Measurements from ENCODE around the gene MRC1.

Gene MRC1

DNA sequence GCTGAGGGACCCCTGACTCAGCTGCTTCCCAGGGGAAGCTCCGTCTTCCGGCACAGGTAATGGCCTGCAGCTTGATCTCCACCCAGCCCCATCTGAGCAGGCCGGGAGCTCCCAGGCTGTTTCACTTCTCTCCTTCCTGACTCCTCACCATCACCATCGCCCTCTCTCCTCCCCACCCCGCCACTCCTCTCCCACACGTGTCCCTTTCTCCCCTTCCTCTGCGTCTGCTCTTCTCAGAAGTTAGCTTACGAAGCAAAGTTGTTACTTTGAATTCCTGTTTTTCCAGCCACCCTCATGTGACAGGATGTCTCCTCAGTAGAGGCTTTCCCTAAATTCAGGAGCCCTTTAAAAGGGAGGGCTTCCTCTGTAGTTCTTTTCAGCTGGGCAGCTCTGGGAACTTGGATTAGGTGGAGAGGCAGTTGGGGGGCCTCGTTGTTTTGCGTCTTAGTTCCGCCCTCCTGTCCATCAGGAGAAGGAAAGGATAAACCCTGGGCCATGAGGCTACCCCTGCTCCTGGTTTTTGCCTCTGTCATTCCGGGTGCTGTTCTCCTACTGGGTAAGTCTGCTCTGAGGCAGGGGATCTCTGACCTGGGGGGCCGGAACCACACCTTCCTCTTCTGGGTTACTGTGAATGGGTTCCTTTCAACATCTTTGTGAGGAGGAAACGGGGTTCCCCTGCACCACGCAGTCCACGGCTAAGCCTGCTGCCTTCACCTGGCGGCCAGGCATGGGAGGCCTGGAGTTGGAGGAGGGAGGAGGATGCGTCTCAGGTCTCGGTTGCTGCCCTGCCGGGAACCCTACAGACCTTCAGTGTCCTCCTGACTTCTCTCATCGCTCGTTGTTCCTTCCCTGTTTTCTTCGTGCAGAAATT lies at the start of gene MRC1:
Gene MRC1 (plus strand): TSS at position 378 of the 871 bp plus-strand sequence. CDS start 118 bp downstream, at position 496.
- Mint-ChIP-seq H3K36me3 (no peaks in the 10 kb centered on the region), H3K4me3 (no peak within 1 kb of the TSS), H3K9me3 (ENCODE audit: low read depth) (peaks cover 5% of the 10 kb centered on the region), H3K27ac (no peak within 1 kb of the TSS), H3K27me3 (peaks cover 17% of the 10 kb centered on the region), H3K4me1 (ENCODE audit: low read depth) (no peaks in the 10 kb centered on the region)

DNA sequence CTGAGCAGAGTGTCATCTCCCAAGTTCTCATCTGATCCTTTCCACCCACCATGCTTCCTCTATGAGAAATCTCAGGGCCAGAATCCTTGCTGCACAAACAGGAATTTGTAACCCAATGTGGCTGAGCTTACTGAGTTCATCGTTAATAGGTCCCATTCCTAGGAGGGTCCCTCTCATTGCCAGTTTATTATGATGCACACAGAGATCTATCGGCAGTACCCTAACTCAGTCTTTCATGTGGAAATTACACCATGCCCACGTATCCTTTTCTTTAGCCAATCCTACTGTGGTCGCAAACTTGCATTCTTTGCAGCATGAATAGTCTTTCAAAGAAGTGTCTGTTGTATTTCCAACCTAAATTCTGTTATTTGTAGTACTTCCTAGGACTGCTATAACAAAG lies 45.0 kb upstream of the MRC1 start:
- H3K36me3 Mint-ChIP-seq: peaks cover 11% of the 10 kb centered on the region
- no peak overlapping the region for H3K27ac Mint-ChIP-seq
- H3K4me1 Mint-ChIP-seq (ENCODE audit: low read depth): no peaks in the 10 kb centered on the region
- H3K4me3 Mint-ChIP-seq: no peak overlapping the region
- H3K9me3 Mint-ChIP-seq (ENCODE audit: low read depth): peaks cover 5% of the 10 kb centered on the region
- no peaks in the 10 kb centered on the region for H3K27me3 Mint-ChIP-seq

DNA sequence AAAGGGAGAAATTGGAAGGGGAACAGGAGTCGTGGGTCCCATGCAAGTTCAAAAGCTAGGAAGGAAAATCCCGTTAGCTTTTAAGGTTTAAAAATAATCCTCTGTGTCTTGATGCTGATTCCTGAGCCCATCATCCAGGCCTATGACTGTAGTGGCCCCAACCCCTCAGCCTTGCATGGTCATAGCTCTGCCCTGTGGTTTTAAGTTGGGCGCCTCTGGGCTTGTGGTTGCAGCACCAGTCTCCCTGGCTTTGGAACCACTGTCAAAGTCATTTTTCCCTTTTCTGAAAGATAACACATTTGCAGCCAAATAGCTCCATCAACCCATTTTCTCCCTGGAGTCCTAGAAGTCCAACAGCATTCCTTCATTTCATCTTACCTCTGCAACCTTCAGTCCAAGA lies 43.5 kb upstream of the MRC1 start:
- no peaks in the 10 kb centered on the region for H3K4me1 Mint-ChIP-seq (ENCODE audit: low read depth)
- peaks cover 5% of the 10 kb centered on the region for H3K9me3 Mint-ChIP-seq (ENCODE audit: low read depth)

DNA sequence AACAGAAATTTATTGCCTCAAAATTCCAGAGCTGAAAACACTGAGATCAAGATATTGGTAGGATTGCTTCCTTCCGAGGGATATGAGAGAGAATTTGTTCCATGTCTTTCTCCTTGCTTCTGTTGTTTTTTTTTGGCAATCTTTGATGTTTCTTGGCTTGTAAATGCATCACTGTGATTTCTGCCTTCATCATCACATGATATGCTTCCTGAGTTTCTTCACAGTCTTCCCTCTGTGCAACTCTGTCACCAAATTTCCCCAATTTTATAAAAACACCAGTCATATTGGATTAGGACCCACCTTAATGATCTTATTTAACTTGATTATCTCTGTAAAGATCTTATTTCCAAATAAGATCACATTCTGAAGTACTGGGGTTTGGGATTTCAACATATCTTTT lies 42.4 kb upstream of the MRC1 start:
- Mint-ChIP-seq H3K4me3 (no peak overlapping the region), H3K36me3 (peaks cover 4% of the 10 kb centered on the region)

More for the DNA sequence above, 43.5 kb upstream of the MRC1 start:
- Mint-ChIP-seq H3K27ac (no peak overlapping the region), H3K4me3 (no peak overlapping the region), H3K36me3 (peaks cover 6% of the 10 kb centered on the region), H3K27me3 (no peaks in the 10 kb centered on the region)

DNA sequence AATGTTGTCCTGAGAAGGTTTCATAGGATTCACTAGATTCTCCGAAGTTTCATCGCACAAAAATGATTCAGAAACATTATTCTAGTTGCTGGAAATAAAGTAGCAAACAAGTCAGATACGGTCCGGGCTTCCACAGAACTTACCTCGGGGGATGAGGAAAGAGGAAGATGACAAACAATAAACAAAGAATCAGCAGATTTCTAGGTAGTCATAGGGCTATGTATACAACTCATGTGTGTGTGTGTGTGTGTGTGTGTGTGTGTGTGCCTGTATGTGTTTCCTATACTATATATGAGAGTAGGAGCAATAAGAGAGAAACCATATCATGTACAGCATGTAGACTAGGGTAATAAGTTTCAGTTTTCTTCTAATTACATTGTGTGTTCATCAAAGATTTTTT lies 40.7 kb upstream of the MRC1 start:
- Mint-ChIP-seq H3K4me1 (ENCODE audit: low read depth) (no peaks in the 10 kb centered on the region), H3K4me3 (no peak overlapping the region), H3K27ac (no peak overlapping the region), H3K9me3 (ENCODE audit: low read depth) (peaks cover 5% of the 10 kb centered on the region), H3K27me3 (peaks cover 2% of the 10 kb centered on the region), H3K36me3 (peaks cover 4% of the 10 kb centered on the region)

More for the DNA sequence above, 42.4 kb upstream of the MRC1 start:
- no peaks in the 10 kb centered on the region for H3K27me3 Mint-ChIP-seq
- H3K4me1 Mint-ChIP-seq (ENCODE audit: low read depth): no peaks in the 10 kb centered on the region
- H3K27ac Mint-ChIP-seq: no peak overlapping the region
- peaks cover 5% of the 10 kb centered on the region for H3K9me3 Mint-ChIP-seq (ENCODE audit: low read depth)

DNA sequence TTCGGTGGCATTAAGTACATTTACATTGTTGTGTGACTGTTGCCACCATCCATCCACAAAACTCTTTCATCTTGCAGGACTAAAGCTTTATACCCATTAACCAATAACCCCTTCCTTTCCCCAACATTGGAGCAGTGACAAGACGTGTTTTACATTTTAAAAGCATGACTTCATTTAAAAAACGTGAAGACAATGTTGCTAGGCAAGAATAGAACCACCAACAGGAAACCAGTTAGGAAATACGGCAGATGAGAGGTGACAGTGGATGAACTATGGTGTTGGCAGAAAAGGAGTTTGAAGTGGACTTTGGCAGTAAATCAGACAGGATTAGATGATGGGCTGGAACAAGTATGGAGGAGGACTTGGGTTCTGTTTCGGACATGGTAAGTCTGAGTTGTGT lies 40.2 kb upstream of the MRC1 start:
- no peak overlapping the region for H3K27ac Mint-ChIP-seq
- peaks cover 2% of the 10 kb centered on the region for H3K27me3 Mint-ChIP-seq
- H3K36me3 Mint-ChIP-seq: peaks cover 4% of the 10 kb centered on the region
- no peaks in the 10 kb centered on the region for H3K4me1 Mint-ChIP-seq (ENCODE audit: low read depth)
- H3K4me3 Mint-ChIP-seq: no peak overlapping the region
- H3K9me3 Mint-ChIP-seq (ENCODE audit: low read depth): peaks cover 5% of the 10 kb centered on the region

DNA sequence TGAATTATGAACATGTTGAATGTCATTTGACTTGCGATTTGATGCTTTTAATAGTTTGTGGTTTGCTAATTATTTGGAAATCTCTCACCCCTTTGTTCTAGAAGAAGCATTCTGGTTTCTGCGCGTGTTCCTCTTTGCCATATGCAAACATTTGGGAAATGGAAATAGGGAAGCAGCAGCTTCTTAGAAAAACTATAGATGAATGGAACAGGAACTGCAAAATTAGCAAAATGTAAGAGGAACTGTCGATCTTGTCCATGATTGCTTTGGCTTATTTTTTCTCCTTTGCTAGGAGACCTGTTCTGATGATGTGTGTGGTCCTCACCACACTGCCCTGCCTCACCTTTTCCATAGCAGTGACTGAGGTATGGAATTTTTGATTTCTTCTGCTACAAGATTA lies 38.1 kb upstream of the MRC1 start:
- peaks cover 5% of the 10 kb centered on the region for H3K9me3 Mint-ChIP-seq (ENCODE audit: low read depth)
- H3K27me3 Mint-ChIP-seq: peaks cover 2% of the 10 kb centered on the region
- H3K36me3 Mint-ChIP-seq: peaks cover under 1% of the 10 kb centered on the region
- no peaks in the 10 kb centered on the region for H3K4me1 Mint-ChIP-seq (ENCODE audit: low read depth)
- no peak overlapping the region for H3K4me3 Mint-ChIP-seq
- H3K27ac Mint-ChIP-seq: no peak overlapping the region

DNA sequence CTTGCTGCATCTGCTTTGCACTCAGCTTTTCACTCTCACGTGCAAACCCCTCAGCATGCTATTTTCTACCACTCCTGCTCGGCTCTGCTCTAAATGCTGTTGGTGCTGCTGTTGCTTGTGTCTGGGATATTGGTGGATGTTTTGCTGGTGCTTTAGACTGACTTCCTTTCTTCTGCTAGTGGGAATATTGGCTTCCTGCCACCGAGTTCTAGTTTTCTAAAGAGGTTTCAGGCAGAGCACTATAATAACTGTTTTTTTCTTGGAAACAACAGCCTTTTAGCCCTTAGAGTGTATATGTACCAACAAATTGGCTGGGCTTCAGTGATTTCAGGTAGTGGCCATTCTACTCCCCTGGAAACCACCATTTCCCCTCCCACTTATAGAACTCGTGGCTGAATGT lies 29.4 kb upstream of the MRC1 start:
- Mint-ChIP-seq H3K27me3 (no peaks in the 10 kb centered on the region), H3K27ac (no peak overlapping the region), H3K36me3 (no peaks in the 10 kb centered on the region), H3K4me1 (ENCODE audit: low read depth) (no peaks in the 10 kb centered on the region), H3K9me3 (ENCODE audit: low read depth) (no peaks in the 10 kb centered on the region), H3K4me3 (no peak overlapping the region)

DNA sequence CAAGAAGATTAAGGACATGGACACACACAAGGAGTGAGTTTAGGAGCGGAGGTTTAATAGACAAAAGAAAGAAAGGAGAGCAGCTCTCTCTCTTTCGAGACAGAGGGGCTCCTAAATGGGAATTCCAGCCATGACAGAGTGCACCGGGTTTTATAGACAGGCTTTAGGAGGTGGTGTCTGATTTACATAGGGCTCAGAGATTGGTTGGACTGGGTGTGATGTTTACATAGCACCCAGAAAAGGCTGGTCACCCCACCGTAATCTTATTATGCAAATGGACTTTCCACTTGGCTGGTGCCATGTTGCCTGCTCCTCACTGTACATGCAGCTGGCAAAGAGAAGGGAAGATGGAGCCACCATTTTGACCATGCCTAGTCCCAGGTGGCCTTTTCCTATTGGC lies 28.4 kb upstream of the MRC1 start:
- Mint-ChIP-seq H3K27me3 (no peaks in the 10 kb centered on the region), H3K4me1 (ENCODE audit: low read depth) (no peaks in the 10 kb centered on the region), H3K4me3 (no peak overlapping the region), H3K9me3 (ENCODE audit: low read depth) (no peaks in the 10 kb centered on the region), H3K36me3 (no peaks in the 10 kb centered on the region), H3K27ac (no peak overlapping the region)

DNA sequence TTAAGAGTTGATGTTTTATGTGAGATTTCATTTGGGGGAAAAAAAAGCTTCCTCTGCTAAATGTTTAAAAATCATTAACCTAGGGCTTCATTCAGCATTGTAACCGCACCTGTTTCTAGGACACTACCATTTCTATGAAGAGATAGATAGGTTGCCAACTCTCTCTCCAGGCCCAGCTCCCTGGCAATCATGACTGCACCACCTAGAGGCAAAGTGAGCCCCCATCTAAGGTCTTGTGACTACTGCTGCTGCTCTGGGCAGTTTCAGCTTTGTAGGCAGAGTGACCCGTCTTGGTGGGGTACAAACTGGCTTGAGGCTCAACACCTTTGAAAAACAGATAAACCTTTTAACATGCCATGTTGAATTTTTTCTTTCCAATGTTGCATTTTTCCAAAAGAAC lies 27.3 kb upstream of the MRC1 start:
- no peaks in the 10 kb centered on the region for H3K27me3 Mint-ChIP-seq
- H3K36me3 Mint-ChIP-seq: no peaks in the 10 kb centered on the region
- H3K9me3 Mint-ChIP-seq (ENCODE audit: low read depth): no peaks in the 10 kb centered on the region
- H3K4me1 Mint-ChIP-seq (ENCODE audit: low read depth): no peaks in the 10 kb centered on the region
- no peak overlapping the region for H3K4me3 Mint-ChIP-seq
- no peak overlapping the region for H3K27ac Mint-ChIP-seq

DNA sequence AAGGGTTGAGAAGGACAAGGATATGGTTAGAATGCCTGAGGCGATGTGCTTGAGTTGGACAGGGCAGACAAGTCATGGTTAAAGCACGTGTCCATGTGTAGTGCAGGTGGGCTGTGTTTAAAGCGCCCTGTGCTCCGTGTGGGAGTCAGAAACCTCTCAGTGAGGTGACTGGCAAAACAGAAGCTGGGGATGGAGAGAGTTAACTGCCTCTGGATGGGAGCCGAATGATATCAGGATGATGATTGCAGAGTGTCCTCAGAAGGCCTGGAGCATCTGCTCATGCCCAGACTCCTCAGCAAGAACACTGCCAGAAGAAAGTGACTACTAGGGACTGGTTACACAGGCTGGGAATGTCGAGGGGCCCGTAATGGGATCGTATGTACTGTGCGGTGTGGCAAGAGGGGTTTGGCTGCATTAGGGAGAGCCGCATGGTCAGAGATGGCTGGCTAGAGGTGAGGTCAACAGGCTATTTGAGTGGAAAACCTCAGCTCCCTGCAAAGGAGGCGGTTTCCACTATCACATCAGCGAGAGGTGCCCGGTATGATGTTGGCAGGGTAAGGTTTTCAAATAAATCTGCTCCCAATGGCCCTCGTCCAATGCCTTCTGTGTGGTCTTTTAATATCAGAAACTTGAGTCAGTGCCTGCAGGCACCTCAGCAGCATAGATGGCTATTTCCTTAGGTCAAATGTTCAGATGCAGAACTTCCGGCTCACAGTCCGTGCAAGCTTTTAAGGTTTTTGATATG lies 26.1 kb upstream of the MRC1 start:
- Mint-ChIP-seq H3K4me1 (ENCODE audit: low read depth) (no peaks in the 10 kb centered on the region), H3K27ac (no peak overlapping the region), H3K9me3 (ENCODE audit: low read depth) (no peaks in the 10 kb centered on the region), H3K27me3 (no peaks in the 10 kb centered on the region), H3K36me3 (no peaks in the 10 kb centered on the region), H3K4me3 (no peak overlapping the region)

DNA sequence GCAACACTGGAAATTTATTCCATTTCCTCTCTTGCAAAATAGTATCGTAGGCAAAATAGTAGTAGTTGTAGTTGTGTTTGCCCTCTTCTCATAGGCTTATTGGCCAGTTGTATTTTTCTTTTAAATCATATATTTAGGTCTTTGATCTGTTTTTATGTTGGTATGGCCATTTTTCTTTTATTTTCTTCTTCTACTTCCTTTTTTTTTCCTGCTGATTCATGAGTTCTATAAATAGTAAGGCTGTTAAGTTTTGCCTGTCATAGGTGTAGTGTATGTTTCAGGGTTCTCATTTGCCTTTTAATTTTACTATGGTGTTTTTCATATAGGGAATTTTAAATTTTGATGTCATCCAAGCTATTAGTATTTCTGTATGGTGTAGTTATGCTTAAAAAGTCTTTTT lies 25.4 kb upstream of the MRC1 start:
- H3K9me3 Mint-ChIP-seq (ENCODE audit: low read depth): no peaks in the 10 kb centered on the region
- H3K27me3 Mint-ChIP-seq: no peaks in the 10 kb centered on the region
- no peak overlapping the region for H3K4me3 Mint-ChIP-seq
- no peaks in the 10 kb centered on the region for H3K4me1 Mint-ChIP-seq (ENCODE audit: low read depth)
- no peaks in the 10 kb centered on the region for H3K36me3 Mint-ChIP-seq
- H3K27ac Mint-ChIP-seq: no peak overlapping the region

DNA sequence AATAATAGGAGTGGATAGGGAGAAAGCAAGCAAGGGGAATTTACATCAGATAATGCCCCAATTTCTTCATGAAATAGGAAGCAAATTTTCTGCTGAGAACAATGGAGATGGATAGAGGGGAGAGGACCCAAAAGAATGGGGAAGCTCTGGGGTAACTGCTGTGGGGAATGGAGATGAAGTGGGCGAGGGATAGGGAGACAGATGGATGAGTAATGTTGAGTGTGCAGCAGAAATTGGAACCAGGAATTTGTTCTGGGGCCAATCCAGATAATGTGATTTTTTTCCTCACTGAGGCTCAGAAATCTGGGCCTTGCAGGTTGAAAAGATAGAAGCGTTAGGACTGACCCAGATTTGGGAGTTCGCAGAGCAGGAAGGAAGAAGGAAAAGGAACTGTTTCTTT lies 24.5 kb upstream of the MRC1 start:
- no peaks in the 10 kb centered on the region for H3K36me3 Mint-ChIP-seq
- no peaks in the 10 kb centered on the region for H3K9me3 Mint-ChIP-seq (ENCODE audit: low read depth)
- no peaks in the 10 kb centered on the region for H3K27me3 Mint-ChIP-seq
- no peak overlapping the region for H3K4me3 Mint-ChIP-seq
- no peak overlapping the region for H3K27ac Mint-ChIP-seq
- no peaks in the 10 kb centered on the region for H3K4me1 Mint-ChIP-seq (ENCODE audit: low read depth)

DNA sequence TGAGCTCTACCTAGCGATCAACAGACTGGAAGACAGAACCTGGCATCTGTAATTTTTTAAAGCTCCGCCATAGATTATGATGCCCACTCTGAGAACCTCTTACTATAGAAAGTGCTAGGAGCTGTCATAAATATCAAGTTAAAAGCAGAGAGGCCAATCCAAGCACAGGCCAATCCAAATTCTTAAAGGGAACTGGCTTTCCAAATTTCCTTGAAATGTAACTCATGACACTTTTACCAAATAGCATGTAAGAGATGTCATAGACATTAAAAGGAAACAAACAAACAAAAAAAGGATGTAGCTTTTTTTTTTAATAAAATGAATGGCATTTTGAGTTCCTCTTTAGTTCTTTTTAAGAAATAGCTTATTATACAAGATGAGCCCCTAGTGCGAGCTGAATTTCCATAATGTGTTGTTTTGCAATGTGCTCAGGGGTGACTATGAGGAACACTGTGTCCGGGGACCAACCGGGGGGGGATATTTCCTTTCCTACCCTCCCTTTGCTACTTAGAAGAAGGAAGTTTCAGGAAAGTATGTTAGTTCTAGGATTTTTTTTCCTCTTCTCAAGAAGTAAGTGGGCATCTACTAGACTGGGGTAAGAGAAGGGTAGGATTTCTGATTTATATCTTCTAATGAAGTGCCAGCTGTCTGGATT lies 23.7 kb upstream of the MRC1 start:
- no peaks in the 10 kb centered on the region for H3K4me1 Mint-ChIP-seq (ENCODE audit: low read depth)

More for the DNA sequence above, 23.7 kb upstream of the MRC1 start:
- no peaks in the 10 kb centered on the region for H3K36me3 Mint-ChIP-seq
- H3K9me3 Mint-ChIP-seq (ENCODE audit: low read depth): no peaks in the 10 kb centered on the region
- no peak overlapping the region for H3K27ac Mint-ChIP-seq
- no peak overlapping the region for H3K4me3 Mint-ChIP-seq
- no peaks in the 10 kb centered on the region for H3K27me3 Mint-ChIP-seq

All from activated naive CD8-positive, alpha-beta T cell (primary cell).